SH-SY5Y (cell line): ENCODE data around the gene DLG1.

Experiments used
- GATA2 ChIP-seq: IDR thresholded peaks from 2 replicates; pipeline ENCODE4 v1.6.1; 2011; ENCODE audit warnings: mild to moderate bottlenecking, low read depth, low read length
- GATA3 ChIP-seq: IDR thresholded peaks from 2 replicates; pipeline ENCODE4 v1.6.1; 2011; ENCODE audit warnings: low read depth, mild to moderate bottlenecking, low read length, moderate library complexity

The DLG1 gene

DNA sequence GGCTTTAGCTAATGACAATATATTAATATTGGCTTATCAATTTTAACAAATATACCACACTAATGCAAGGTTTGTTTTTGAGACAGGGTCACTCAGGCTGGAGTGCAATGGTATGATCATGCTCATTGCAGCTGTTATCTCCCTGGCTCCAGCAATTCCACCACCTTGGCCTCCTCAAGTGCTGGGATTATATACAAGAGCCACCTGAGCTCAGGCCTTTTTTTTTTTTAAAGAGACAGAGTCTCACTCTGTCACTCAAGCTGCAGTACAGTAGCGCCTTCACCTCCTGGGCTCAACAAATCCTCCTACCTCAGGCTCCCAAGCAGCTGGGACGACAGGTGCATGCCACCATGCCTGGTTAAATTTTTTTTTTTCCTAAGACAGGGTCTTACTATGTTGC, 11.7 kb downstream of the DLG1 start:
- TF ChIP-seq GATA3 = no peak
- no peak for TF ChIP-seq GATA2

DNA sequence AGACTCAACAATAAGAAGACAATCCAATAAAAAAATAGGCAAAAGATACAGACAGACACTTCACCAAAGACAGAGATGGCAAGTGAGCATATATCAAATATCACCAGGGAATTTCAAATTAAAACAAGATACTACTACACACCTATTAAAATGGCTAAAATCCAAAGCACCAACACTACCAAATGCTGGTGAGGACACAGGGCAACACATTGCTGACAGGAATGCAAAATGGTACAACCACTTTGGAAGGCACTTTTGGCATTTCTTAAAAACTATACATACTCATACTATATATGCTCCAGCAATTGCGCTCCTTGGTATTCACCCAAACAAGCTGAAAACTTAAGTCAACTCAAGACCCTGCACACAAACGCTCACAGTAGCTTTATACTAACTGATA, 12.9 kb downstream of the DLG1 start:
- no peak for TF ChIP-seq GATA2
- TF ChIP-seq GATA3 = no peak

DNA sequence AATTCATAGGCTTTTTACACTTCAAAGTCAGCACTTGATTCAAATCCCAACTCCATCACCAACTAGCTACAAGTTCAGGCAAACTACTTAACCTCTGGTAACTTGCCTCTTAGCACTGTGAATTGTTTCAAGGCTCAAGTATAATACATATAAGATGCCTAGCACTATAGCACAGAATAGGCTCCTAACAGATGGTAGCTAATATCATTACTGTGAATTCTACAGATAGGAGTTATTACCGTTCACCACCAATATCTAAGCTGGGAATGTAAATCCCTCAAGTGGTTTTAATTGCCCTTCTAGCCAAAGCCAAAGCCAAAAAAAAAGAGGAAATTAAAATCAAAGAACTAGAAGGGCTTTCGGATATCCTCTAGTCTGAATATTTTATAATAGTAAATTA, 15.4 kb downstream of the DLG1 start:
- TF ChIP-seq GATA3 = no peak
- no peak for TF ChIP-seq GATA2

DNA sequence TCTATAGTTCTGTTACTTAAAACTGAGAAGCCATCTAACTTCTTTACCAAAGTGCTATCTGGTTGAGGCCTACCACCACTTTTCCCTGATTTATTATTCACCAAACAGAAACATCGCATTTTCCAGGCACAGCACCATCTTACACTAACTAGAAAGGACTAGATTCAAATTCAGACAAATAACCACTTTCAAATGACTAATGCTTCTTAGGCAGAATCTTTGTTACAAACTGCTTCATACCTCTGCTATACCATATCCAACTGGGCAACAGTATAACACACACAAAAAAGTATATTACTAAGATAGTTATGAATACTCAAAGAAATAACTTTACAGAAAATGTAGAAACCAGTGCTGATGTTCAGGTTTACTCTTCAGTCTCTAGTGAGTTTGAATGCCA, 16.6 kb downstream of the DLG1 start:
- no peak for TF ChIP-seq GATA3
- no peak for TF ChIP-seq GATA2

DNA sequence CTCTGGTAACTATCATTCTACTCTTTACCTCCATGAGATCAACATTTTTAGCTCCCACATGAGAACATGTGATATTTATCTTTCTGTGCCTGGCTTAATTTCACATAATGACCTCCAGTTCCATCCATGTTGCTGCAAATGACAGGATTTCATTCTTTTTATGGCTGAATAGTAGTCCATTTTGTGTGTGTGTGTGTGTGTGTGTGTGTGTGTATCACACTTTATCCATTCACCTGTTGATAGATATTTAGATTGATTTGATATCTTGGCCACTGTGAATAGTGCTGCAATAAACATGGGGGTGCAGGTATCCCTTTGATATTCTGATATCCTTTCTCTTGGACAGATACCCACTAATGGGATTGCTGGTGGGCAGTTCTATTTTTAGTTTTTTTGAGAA, 18.3 kb downstream of the DLG1 start:
- no peak for TF ChIP-seq GATA3
- no peak for TF ChIP-seq GATA2

DNA sequence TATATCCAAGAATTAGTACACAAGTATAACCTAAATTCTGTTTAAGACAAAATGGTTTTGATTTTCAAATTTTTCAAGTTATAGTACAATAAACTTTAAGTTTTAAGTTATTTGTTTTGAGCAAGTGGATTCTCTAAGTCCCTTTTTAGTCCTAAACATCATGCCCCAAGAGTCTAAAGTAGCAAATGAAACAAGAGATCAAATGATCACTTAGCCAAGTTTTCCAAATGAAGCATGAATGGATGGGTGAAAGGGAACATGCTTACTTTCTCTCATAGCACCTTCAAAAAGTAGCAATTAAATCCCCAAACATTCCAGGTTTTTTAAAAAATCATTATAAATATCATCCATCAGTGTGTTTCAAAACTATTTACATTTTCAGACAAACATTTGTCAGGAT, 19.5 kb downstream of the DLG1 start:
- no peak for TF ChIP-seq GATA2
- TF ChIP-seq GATA3 = no peak

DNA sequence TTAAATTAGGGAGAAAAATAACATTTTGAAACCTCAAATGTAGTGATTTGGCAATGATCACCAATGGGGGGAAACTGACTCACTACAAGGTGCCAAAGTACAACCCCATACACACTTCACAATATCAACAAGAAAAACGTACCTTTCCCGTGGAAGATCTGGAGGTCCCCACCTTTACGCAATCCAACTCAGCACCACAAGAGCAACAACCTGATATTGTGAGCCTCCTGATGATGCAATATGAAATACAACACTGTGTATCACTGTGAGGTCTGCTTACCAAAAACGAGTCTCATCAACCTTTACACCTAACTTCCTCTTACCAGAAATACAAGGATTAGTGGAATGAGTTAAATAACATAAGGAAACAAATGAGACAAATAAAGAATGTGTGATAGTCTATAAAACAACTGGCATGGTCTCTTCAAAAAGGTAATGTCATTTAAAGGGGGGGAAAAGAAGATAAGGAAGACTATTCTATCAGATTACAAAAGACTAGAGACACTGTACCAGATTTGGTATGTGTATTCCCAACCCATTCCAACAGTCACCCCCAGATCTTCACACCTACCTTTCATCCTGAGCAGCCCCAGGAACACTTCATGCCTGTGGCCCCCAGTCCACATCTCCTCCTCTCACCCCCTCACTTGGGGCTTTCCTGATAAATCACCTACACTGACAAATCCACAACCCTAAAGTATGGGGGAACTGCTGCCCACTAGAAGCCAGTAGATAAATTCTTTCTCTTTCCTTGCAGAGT, 27.7 kb downstream of the DLG1 start:
- TF ChIP-seq GATA3 (no peak), GATA2 (no peak)

DNA sequence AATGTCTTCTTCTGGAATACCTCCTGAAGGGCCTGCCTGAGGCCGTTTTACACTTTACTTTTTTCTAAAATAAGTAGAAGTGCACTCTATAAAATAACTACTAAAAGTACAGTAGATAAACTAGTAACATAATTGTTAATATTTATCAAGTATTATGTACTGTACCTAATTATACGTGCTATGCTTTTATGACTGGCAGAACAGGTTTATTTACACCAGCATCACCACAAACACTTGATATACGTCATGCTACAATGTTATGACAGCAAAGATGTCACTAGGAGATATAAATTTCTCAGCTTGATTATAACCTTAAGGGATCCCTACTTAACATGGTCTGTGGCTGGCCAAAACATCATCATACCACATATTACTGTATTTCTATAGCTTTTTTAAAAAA, 29.4 kb downstream of the DLG1 start:
- no peak for TF ChIP-seq GATA3
- TF ChIP-seq GATA2 = no peak

DNA sequence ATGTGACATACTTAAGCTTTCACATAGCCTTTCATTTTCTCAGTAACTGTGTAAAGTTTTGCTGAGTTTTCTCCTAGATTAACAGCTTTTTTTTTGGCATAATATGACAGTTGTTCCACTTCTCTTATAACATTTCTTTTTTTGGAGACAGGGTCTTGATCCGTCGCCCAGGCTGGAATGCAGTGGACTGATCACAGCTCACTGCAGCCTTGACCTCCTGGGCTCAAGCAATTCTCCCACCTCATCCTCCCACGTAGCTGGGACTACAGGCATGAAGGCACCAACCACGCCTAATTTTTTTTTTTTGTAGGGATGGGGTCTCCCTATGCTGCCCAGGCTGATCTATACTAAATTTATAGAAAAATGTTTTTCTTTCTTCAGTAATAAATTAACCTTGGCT, 30.1 kb downstream of the DLG1 start:
- TF ChIP-seq GATA2 (no peak), GATA3 (no peak)

DNA sequence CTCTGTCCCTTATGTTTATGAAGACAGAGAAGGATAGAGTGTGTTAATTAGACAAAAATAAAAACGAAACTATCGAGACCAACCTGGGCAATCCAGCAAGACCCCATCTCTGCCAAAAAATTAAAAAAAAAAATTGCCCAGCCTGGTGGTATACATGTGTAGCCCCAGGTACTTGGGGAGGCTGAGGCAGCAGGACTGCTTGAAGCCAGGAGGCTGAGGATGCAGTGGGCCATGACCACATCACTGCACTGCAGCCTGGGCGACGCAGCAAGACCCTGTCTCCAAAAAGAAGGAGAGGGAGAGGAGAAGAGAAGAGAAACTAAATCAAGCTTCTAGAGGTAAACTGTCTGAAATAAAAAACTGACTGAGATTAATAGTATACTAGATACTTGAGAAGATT, 32.1 kb downstream of the DLG1 start:
- TF ChIP-seq GATA2 = no peak

DNA sequence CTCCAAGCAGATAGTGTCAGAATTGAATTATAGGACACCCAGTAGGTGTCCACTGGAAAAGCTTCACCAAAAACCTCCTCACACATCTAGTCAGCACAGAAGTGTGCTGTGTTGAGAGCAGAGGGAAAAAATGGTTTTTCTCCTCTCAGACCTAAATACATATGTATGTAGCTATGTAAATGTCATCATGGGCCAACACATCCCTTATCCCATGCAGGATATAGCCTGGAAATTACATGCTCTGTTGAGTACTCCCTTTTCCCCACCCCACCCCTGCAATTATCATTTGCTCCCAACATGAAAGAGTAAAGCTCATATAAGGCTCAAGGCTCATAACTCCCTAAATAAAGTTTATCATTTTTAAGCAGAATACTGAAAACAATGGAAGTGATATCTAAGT, 35.7 kb downstream of the DLG1 start:
- TF ChIP-seq GATA3 (no peak), GATA2 (no peak)

DNA sequence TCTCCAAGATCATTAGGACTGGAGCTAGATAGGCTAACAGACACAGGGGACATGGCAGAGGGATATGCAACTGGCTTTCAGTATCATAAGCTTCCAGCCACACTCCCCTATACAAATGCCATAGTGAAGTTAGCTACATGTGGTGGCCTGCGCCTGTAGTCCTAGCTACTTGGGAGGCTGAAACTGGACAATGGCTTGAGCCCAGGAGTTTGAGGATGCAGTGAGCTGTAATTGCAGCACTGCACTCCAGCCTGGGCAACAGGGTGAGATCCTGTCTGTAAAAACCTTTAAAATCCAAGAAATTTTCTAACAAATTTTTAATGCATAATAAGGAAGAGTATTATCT, 37.3 kb downstream of the DLG1 start:
- TF ChIP-seq GATA3 (no peak), GATA2 (no peak)

DNA sequence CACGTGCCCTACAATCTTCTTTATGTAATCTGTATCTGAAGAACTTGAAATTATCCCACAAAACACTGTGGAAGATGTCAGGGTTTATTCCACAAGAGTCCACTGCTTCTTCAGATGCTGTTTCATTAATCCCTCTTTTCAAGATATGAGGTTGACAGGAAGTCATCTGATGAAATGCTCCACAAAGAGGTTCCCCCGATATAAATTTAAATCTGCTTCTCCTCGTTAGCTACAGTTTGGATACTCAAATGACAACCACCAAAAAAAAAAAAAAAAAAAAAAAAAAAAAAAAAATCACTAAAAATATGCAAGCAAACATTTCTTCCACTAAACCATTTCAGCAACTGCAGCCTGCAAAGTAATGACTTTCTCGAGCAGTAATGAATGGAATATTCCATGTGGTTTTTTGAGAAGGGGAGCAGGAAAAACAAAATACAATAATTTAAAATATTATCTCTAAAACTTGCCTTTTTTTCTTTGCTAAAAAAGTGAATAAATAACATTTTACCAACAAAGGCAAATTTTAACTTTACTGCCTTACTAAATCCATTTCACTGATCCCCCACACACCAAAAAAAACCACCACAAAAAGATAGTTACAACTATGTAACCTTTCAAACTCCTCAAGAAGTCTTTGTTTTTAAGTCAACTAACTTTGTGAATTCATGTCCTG, 37.8 kb downstream of the DLG1 start:
- TF ChIP-seq GATA3 = no peak
- no peak for TF ChIP-seq GATA2

DNA sequence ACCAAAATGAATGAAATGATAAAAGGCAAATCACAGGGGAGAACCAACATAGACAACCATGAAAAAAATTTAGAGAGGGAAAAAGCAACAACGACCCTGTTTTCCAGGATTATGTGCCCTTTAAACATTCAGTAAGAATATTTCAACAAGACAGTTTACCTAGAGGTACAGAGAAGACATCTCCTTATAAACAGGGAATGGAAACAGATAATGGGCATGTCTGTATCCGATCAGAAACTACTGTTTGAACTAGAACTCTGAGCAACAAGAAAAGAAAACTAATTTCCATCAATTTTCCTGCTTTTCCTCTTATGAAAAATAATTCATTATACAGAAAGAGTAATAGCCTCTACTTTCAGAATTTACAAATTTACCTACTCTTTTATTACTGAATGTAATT, 39.3 kb downstream of the DLG1 start:
- TF ChIP-seq GATA3 (no peak), GATA2 (no peak)

DNA sequence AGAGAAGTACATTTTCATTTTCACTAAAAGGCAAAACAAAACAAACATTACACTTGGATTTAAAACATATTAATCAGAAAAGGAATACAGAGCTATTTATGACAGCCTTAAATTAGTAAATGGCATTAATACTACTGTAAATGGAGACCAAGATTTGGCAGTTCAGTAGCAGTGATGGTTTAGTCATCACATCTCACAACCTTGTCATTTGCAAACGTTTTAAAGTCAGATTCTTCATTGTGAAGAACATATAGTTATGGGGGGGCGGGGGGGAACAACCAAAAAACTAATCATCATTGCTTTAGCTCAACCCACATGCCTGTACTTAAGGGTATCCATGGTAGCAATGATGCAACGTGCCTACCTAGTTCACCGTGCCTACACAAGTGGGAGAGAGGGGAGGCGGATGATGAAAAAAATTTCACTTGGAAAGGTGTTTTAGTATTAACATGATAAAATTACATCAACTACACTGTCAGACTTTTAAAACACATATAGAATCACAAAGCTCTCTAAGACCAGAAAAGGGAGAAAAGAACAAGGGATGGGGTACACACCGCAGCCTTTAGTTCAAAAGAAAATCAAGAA, 40.1 kb downstream of the DLG1 start:
- TF ChIP-seq GATA2 (no peak), GATA3 (no peak)

DNA sequence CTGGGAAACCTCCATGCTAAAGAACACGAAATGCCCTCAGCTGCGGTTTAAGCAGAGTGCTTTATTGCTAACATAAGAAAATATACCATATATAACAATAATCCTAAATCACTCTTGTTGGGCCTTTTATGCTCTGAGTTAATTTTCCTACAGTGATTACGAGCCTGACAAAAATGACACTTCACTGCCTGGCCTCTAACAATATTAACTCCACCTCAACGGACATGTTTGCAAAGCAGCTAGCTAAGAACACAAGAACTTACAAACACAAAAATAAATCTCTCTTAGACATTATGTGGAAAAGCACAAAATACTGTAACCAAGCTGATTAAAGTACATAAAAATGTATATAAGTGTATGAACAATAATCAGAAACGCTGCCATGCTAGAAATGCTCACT, 40.7 kb downstream of the DLG1 start:
- TF ChIP-seq GATA3 (no peak), GATA2 (no peak)
